GM18520 (cell line): ENCODE measurements around the gene ASTN1.

Experiments
- ATAC-seq: cut with Tn5 transposase; IDR thresholded peaks from one replicate; pipeline ENCODE4 v1.9.1; 2021; ENCODE audit not compliant: unreplicated experiment

ASTN1 gene

GRCh38 chr1:176884286-176884685 is 280.2 kb downstream of the ASTN1 start:
- no peak for ATAC-seq

DNA sequence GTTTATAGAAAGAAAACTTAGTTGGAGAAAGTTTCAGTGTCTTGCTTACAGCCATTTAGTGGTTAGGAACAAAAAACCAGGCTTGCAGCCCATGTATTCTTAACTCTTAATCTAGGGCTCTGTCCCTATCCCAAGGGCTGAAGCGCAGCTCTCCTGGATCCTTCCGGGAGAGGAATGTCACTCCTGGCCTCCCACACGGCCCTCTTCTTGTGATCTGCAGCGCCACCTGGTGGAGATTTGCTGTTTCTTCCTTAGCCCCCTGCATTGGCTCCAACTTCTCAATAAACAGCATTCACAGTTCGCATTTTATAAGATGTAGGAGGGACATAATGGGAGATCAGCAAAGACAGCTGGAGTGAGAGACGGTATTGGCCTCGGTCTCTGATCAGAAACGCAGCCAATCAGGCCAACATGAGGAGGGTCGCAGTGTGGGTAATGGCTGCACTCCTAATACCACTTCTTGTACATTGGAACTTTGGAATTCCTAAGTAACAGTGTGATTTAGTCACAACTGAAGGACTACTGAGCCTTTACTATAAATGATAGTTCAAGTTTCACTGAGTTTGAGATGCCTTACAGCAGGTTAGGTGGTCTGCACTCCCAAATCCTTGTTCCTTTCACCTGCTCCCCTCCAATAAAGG is 283.4 kb downstream of the ASTN1 start:
- ATAC-seq, result no peak

GRCh38 chr1:176879784-176880620 is 284.5 kb downstream of the ASTN1 start:
- no peak for ATAC-seq

- no peak for ATAC-seq
Measured at GRCh38 chr1:176878750-176879536, 285.6 kb downstream of the ASTN1 start.

GRCh38 chr1:176877557-176877956 is 287.0 kb downstream of the ASTN1 start:
- no peak for ATAC-seq

- no peak for ATAC-seq
Measured at GRCh38 chr1:176876966-176877515, 287.5 kb downstream of the ASTN1 start.

DNA sequence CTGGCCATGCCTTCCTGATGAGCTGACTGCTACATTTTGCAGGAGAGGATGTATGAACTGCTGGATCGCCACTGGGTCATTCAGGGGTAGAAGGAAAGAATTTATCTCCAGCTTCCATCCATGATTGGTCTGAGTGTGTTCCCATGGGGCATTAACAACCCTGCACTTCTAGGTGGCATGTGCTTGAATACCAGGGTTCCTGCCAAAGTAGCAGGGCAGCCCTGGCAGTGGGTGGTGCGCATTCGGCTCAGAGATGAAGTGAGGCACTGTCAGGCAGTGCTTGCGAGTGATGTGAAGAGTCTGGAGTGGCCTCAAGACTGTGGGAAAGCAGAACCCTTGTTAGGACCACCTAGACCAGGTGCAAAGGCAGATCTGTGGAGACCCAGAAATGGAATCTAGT is 294.9 kb downstream of the ASTN1 start:
- ATAC-seq, result no peak

DNA sequence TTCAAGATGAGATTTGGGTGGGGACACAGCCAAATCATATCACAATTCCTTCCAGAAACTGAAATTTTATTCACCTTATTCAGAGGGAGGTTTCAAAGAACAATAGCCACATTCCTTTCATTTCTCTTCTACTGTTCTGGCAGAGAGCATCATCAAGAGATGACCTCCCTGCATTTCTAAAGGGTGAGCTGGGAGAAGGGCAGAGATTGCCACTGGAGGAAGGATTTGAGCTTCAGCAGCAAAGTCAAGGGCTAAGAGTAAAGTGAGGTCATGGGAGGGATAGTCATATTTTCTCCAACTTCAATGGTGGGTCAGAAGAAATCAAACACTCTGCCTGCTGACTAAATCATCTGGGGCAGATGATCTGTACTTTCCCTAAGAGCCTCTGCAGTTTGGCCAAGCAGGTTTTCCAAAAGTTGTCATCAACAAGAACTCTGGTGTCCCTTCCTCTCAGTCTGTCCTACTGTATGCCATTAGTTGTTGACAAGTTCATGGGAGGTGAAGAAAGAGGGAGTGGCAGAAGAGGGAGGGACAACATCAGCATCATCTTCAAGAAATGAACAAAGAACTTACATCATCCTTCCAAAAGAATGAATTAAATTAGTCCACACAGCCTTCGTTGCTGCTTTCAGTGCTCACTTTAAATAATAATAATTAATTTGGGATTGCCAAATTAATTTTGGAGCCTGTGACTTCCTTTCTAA is 298.3 kb downstream of the ASTN1 start:
- no peak for ATAC-seq

- ATAC-seq, result no peak
Measured at GRCh38 chr1:176864211-176864610, 300.3 kb downstream of the ASTN1 start.

- no peak for ATAC-seq
Measured at GRCh38 chr1:176863613-176864012, 300.9 kb downstream of the ASTN1 start.

- no peak for ATAC-seq
Measured at GRCh38 chr1:176858433-176858916, 306.0 kb downstream of the ASTN1 start.

DNA sequence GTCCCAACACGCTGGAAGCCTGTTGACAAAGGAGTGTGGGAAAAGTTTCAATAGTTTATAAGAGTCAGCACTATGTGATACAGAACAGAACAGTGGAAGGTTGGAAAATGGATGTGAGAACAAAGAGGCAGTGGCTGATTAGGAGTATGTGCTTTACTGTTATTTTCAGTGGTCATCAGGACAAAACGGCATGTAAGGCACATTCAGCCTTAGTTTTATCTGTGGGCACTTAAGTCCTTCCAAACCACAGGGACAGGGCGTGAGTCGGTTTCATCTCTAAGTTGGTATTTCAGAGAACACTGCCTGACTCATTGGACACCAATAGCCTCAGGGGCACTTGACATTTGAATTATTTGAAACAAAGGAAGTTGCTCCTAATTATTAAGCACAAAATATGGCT is 306.9 kb downstream of the ASTN1 start:
- ATAC-seq, result no peak

GRCh38 chr1:176854758-176855745 is 309.5 kb downstream of the ASTN1 start:
- ATAC-seq, result no peak

DNA sequence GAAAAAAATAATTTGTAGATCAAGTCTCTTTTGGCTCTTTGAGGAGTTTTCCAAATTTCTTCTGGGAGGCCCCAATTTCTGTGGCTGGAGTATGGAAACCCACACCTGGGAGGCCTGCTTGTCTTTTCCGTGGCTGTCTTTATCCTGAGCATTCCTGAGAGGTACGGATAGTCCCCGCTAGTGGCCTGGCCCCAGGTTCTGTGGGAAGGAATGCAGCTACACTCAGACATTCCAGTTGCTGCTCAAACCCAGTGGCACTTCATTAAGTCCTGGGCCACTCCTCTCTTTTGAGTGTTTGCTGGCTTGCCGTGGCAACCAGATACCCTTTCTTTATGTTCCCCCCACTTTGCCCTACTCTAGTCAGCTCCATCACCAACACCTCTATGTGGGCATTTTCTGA is 310.4 kb downstream of the ASTN1 start:
- ATAC-seq, result no peak

DNA sequence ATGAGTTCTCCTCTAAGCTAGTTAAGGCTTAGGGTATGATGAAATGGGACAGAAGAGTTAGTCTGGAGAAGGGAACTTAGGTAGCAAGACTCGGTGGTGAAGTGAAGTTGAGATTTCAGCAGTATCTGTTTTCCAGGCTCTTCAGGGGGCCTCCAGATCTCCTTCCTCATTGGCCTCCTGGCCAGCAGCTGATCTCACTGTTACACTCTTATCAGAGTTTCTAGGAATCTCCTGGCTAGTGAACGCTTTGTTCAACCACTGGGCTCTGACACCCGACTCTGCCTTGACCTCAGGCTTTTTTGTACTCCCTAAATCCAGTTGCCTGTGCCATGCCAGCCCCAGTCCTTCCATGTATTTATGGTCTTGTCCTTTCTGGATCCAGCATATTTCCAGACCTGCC is 311.0 kb downstream of the ASTN1 start:
- no peak for ATAC-seq

DNA sequence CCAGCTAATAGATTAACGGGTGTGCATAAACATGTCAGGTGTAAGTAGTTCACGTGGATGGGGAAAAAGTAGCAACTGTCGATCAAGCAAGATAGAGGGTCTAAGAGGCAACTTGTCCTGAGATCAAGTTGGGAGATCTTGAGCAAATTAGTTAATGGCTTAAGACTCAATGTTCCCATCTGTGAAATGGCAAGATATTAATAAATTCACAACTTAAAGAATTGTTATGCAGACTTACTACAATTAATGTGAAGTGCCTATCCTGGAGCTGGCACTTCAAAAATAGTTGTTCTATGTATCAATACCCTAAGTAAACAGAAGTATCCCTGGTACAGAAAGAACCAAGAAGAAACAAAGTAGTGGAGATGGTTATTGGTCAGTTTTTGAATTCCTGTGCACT is 312.4 kb downstream of the ASTN1 start:
- ATAC-seq, result no peak

- no peak for ATAC-seq
Measured at GRCh38 chr1:176850871-176851270, 313.6 kb downstream of the ASTN1 start.

GRCh38 chr1:176849281-176849680 is 315.2 kb downstream of the ASTN1 start:
- no peak for ATAC-seq

DNA sequence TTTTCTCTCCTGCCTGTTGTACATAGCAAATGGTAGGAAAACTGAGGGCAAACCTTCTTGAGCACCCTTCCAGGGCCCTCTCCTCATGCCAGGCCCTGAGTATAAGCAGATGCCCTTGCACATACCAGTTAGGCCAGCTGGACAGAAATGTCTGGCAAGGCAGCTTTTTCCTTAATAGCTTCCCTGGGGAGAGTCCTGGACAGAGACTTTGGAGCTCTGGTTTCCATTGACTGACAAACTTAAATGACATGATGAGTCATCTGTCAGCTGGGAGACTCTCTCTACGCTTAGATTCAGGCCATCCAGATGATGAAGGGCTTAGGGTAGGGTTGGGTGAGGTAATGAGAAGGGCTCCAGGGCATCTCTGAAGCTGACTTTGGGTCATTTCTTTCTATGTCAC is 317.5 kb downstream of the ASTN1 start:
- ATAC-seq, result no peak
